Measurements from ENCODE around the gene KRTAP12-3.
"Not testable (repeated sequence)": the region's sequence is repeated elsewhere in the genome, so short reads cannot be mapped to it uniquely, and the experiment has no call there.

Gene KRTAP12-3

GRCh38 chr21:44686843-44687561 lies 29.3 kb downstream of the KRTAP12-3 start:
- peak; percentile 30 for DNase-seq

GRCh38 chr21:44687671-44688070 lies 29.9 kb downstream of the KRTAP12-3 start:
- peak; percentile 60 for DNase-seq

- not testable (repeated sequence) for DNase-seq
Observed at GRCh38 chr21:44689740-44690139, 32.0 kb downstream of the KRTAP12-3 start.

GRCh38 chr21:44691686-44692085 lies 34.0 kb downstream of the KRTAP12-3 start:
- DNase-seq: no peak

GRCh38 chr21:44692798-44693512 lies 35.2 kb downstream of the KRTAP12-3 start:
- DNase-seq: no peak

GRCh38 chr21:44694776-44695175 lies 37.0 kb downstream of the KRTAP12-3 start:
- DNase-seq: no peak

- no peak for DNase-seq
Observed at GRCh38 chr21:44695184-44695583, 37.5 kb downstream of the KRTAP12-3 start.

- DNase-seq: no peak
Observed at GRCh38 chr21:44695641-44696040, 37.9 kb downstream of the KRTAP12-3 start.

- DNase-seq: no peak
Observed at GRCh38 chr21:44696572-44696971, 38.8 kb downstream of the KRTAP12-3 start.

GRCh38 chr21:44697172-44697810 lies 39.6 kb downstream of the KRTAP12-3 start, which contains the start of gene KRTAP10-12:
Gene KRTAP10-12 (plus strand): TSS chr21:44697172. CDS start chr21:44697202, 30 bp downstream.
- DNase-seq: peak; percentile 95

GRCh38 chr21:44697811-44698734 lies 40.3 kb downstream of the KRTAP12-3 start:
- peak; percentile 95 for DNase-seq

- DNase-seq: no peak
Observed at GRCh38 chr21:44699502-44700001, 41.8 kb downstream of the KRTAP12-3 start.

GRCh38 chr21:44700101-44701022 lies 42.6 kb downstream of the KRTAP12-3 start:
- peak; percentile 24 for DNase-seq

GRCh38 chr21:44701023-44701400 lies 43.3 kb downstream of the KRTAP12-3 start:
- no peak for DNase-seq

- DNase-seq: peak; percentile 84
Observed at GRCh38 chr21:44701541-44701940, 43.8 kb downstream of the KRTAP12-3 start.

- DNase-seq: peak; percentile 93
Observed at GRCh38 chr21:44702111-44702972, 44.6 kb downstream of the KRTAP12-3 start.

GRCh38 chr21:44702973-44703730 lies 45.4 kb downstream of the KRTAP12-3 start:
- DNase-seq: peak; percentile 95

- no peak for DNase-seq
Observed at GRCh38 chr21:44703731-44704635, 46.3 kb downstream of the KRTAP12-3 start.

All from NCI-H69 (cell line).